Mucosa of stomach (tissue), 1 donor: ENCODE results near the gene AHSA1.
A peak's percentile ranks its signal among the peaks of the same experiment; 100 is the strongest.
"Not testable (repeated sequence)": the region's sequence is repeated elsewhere in the genome, so short reads cannot be mapped to it uniquely, and the experiment has no call there.

ENCODE experiments used
- H3K27me3 ChIP-seq: one replicate; pipeline ENCODE4 v1.7.0; 2013; ENCODE audit warnings: mild to moderate bottlenecking, low read length; ENCODE audit not compliant: control insufficient read depth, insufficient read depth
- H3K36me3 ChIP-seq: one replicate; pipeline ENCODE4 v1.7.0; 2013; ENCODE audit warnings: low read length; ENCODE audit not compliant: control insufficient read depth, insufficient read depth
- H3K4me1 ChIP-seq: one replicate; pipeline ENCODE4 v1.7.0; 2013; ENCODE audit warnings: mild to moderate bottlenecking, low read length; ENCODE audit not compliant: control insufficient read depth, insufficient read depth
- H3K4me3 ChIP-seq: one replicate; pipeline ENCODE4 v1.7.0; 2013; ENCODE audit warnings: low read length
- H3K9ac ChIP-seq: one replicate; pipeline ENCODE4 v1.7.0; 2013; ENCODE audit warnings: mild to moderate bottlenecking, low read length, moderate library complexity
- H3K9me3 ChIP-seq: one replicate; pipeline ENCODE4 v1.7.0; 2013; ENCODE audit warnings: mild to moderate bottlenecking, low read length, moderate library complexity; ENCODE audit not compliant: control insufficient read depth
- donor health status: Pancreatic carcinoma.

Gene AHSA1

GRCh38 chr14:77457522-77458248, at the start of gene AHSA1, which contains the start of gene VIPAS39:
AHSA1 (plus strand) TSS chr14:77458093; CDS start chr14:77458190, 97 bp downstream.
VIPAS39 (minus strand) TSS chr14:77457601; CDS start chr14:77454102, 3,499 bp downstream.
- H3K4me1 ChIP-seq, result peaks cover 4% of the 10 kb centered on the region
- no peaks in the 10 kb centered on the region for H3K9me3 ChIP-seq
- peak within 1 kb of the TSS; percentile 79 for H3K4me3 ChIP-seq
- no peaks in the 10 kb centered on the region for H3K27me3 ChIP-seq
- peak within 1 kb of the TSS; percentile 81 for H3K9ac ChIP-seq
- H3K36me3 ChIP-seq, result no peaks in the 10 kb centered on the region

GRCh38 chr14:77409131-77409533, 48.8 kb upstream of the AHSA1 start:
- H3K27me3 ChIP-seq, result no peaks in the 10 kb centered on the region
- H3K9me3 ChIP-seq, result no peaks in the 10 kb centered on the region
- H3K9ac ChIP-seq, result no peak overlapping the region
- H3K36me3 ChIP-seq, result no peaks in the 10 kb centered on the region
- no peak overlapping the region for H3K4me3 ChIP-seq
- no peaks in the 10 kb centered on the region for H3K4me1 ChIP-seq

- H3K4me1 ChIP-seq, H3K9me3 ChIP-seq, H3K27me3 ChIP-seq: not testable (repeated sequence)
Observed at GRCh38 chr14:77415403-77416030, 42.4 kb upstream of the AHSA1 start.

GRCh38 chr14:77416098-77416497, 41.8 kb upstream of the AHSA1 start:
- H3K4me1 ChIP-seq, H3K27me3 ChIP-seq, H3K9ac ChIP-seq, H3K9me3 ChIP-seq, H3K4me3 ChIP-seq, H3K36me3 ChIP-seq: not testable (repeated sequence)

More at GRCh38 chr14:77415403-77416030, 42.4 kb upstream of the AHSA1 start:
- H3K4me3 ChIP-seq, H3K36me3 ChIP-seq, H3K9ac ChIP-seq: not testable (repeated sequence)

GRCh38 chr14:77416836-77417235, 41.1 kb upstream of the AHSA1 start:
- no peaks in the 10 kb centered on the region for H3K27me3 ChIP-seq
- H3K4me1 ChIP-seq, result no peaks in the 10 kb centered on the region
- no peak overlapping the region for H3K4me3 ChIP-seq
- H3K36me3 ChIP-seq, result no peaks in the 10 kb centered on the region
- no peak overlapping the region for H3K9ac ChIP-seq
- H3K9me3 ChIP-seq, result no peaks in the 10 kb centered on the region

GRCh38 chr14:77421201-77421600, 36.7 kb upstream of the AHSA1 start:
- no peaks in the 10 kb centered on the region for H3K9me3 ChIP-seq
- H3K4me1 ChIP-seq, result no peaks in the 10 kb centered on the region
- H3K36me3 ChIP-seq, result no peaks in the 10 kb centered on the region
- H3K4me3 ChIP-seq, result no peak overlapping the region
- no peaks in the 10 kb centered on the region for H3K27me3 ChIP-seq
- H3K9ac ChIP-seq, result no peak overlapping the region

GRCh38 chr14:77423423-77423822, 34.5 kb upstream of the AHSA1 start, which contains the start of gene NOXRED1:
NOXRED1 (minus strand) TSS chr14:77423523; CDS start chr14:77422889, 634 bp downstream.
- Histone ChIP-seq H3K9ac (no peak within 1 kb of the TSS), H3K27me3 (no peaks in the 10 kb centered on the region), H3K4me3 (no peak within 1 kb of the TSS), H3K36me3 (no peaks in the 10 kb centered on the region), H3K9me3 (no peaks in the 10 kb centered on the region), H3K4me1 (no peaks in the 10 kb centered on the region)

GRCh38 chr14:77424862-77425261, 33.0 kb upstream of the AHSA1 start:
- H3K9me3 ChIP-seq, result no peaks in the 10 kb centered on the region
- H3K4me1 ChIP-seq, result no peaks in the 10 kb centered on the region
- peaks cover 8% of the 10 kb centered on the region for H3K36me3 ChIP-seq
- H3K4me3 ChIP-seq, result no peak overlapping the region
- no peak overlapping the region for H3K9ac ChIP-seq
- no peaks in the 10 kb centered on the region for H3K27me3 ChIP-seq

GRCh38 chr14:77426396-77426795, 31.5 kb upstream of the AHSA1 start:
- Histone ChIP-seq H3K9ac (no peak overlapping the region), H3K9me3 (no peaks in the 10 kb centered on the region), H3K4me1 (no peaks in the 10 kb centered on the region), H3K4me3 (no peak overlapping the region), H3K36me3 (peaks cover 13% of the 10 kb centered on the region), H3K27me3 (no peaks in the 10 kb centered on the region)

- Histone ChIP-seq H3K4me1 (no peaks in the 10 kb centered on the region), H3K36me3 (peaks cover under 1% of the 10 kb centered on the region), H3K4me3 (no peak overlapping the region), H3K9ac (no peak overlapping the region), H3K27me3 (no peaks in the 10 kb centered on the region), H3K9me3 (no peaks in the 10 kb centered on the region)
Observed at GRCh38 chr14:77436042-77436441, 21.9 kb upstream of the AHSA1 start.

GRCh38 chr14:77438596-77438995, 19.3 kb upstream of the AHSA1 start:
- H3K36me3 ChIP-seq, result peaks cover 15% of the 10 kb centered on the region
- H3K4me3 ChIP-seq, result no peak overlapping the region
- H3K4me1 ChIP-seq, result no peaks in the 10 kb centered on the region
- H3K27me3 ChIP-seq, result no peaks in the 10 kb centered on the region
- no peaks in the 10 kb centered on the region for H3K9me3 ChIP-seq
- H3K9ac ChIP-seq, result no peak overlapping the region

- no peaks in the 10 kb centered on the region for H3K27me3 ChIP-seq
- no peaks in the 10 kb centered on the region for H3K4me1 ChIP-seq
- peaks cover 15% of the 10 kb centered on the region for H3K36me3 ChIP-seq
- H3K4me3 ChIP-seq, result no peak overlapping the region
- no peaks in the 10 kb centered on the region for H3K9me3 ChIP-seq
- H3K9ac ChIP-seq, result no peak overlapping the region
Observed at GRCh38 chr14:77439861-77440260, 18.0 kb upstream of the AHSA1 start.
